MM.1S (cell line): ENCODE data around the gene OR1E1.
"Not testable (repeated sequence)": the region's sequence is repeated elsewhere in the genome, so short reads cannot be mapped to it uniquely, and the experiment has no call there.

Source experiments
- DNase-seq: peaks from one replicate; pipeline ENCODE4 v3.0.0-alpha.2; 2015
- H2AFZ ChIP-seq: fragments of 300-600 bp; sonication (generic); 2 replicates; pipeline ENCODE4 v1.6.0; 2016; ENCODE audit warnings: antibody characterized with exemption, low read length
- H3F3A ChIP-seq: fragments of 300-600 bp; sonication (generic); 2 replicates; pipeline ENCODE4 v1.6.1; 2016; ENCODE audit warnings: mild to moderate bottlenecking, antibody characterized with exemption, low read length, moderate library complexity, mixed read lengths; ENCODE audit not compliant: insufficient read depth
- H3K27ac ChIP-seq: fragments of 300-600 bp; sonication (generic); 2 replicates; pipeline ENCODE4 v1.5.1; 2016; ENCODE audit warnings: mild to moderate bottlenecking, low read length
- H3K27me3 ChIP-seq: fragments of 300-600 bp; sonication (generic); replicated peaks from 2 replicates; pipeline ENCODE4 v1.6.0; 2016; ENCODE audit warnings: low read length; ENCODE audit not compliant: insufficient read depth
- H3K36me3 ChIP-seq: fragments of 300-600 bp; sonication (generic); replicated peaks from 2 replicates; pipeline ENCODE4 v1.6.1; 2016; ENCODE audit warnings: mild to moderate bottlenecking, low read length, mixed read lengths; ENCODE audit not compliant: insufficient read depth
- H3K4me1 ChIP-seq: fragments of 300-600 bp; sonication (generic); 2 replicates; pipeline ENCODE4 v1.6.1; 2016; ENCODE audit warnings: low read length, mixed read lengths
- H3K4me2 ChIP-seq: fragments of 300-600 bp; sonication (generic); 2 replicates; pipeline ENCODE4 v1.6.0; 2016; ENCODE audit warnings: low read depth, low read length
- H3K4me3 ChIP-seq: fragments of 300-600 bp; sonication (generic); 2 replicates; pipeline ENCODE4 v1.5.1; 2016; ENCODE audit warnings: low read length, mixed read lengths
- H3K79me2 ChIP-seq: fragments of 300-600 bp; sonication (generic); 2 replicates; pipeline ENCODE4 v1.6.1; 2016; ENCODE audit warnings: mixed run types, low read length, mixed read lengths
- H3K9ac ChIP-seq: fragments of 300-600 bp; sonication (generic); 2 replicates; pipeline ENCODE4 v1.6.1; 2016; ENCODE audit warnings: low read length, mixed read lengths
- H3K9me2 ChIP-seq: fragments of 300-600 bp; sonication (generic); replicated peaks from 2 replicates; pipeline ENCODE4 v1.6.1; 2016; ENCODE audit warnings: mild to moderate bottlenecking, low read length, mixed read lengths; ENCODE audit not compliant: insufficient read depth
- H3K9me3 ChIP-seq: fragments of 300-600 bp; sonication (generic); replicated peaks from 2 replicates; pipeline ENCODE4 v1.6.1; 2016; ENCODE audit warnings: mild to moderate bottlenecking, low read length, mixed read lengths; ENCODE audit not compliant: insufficient read depth
- H4K20me1 ChIP-seq: fragments of 300-600 bp; sonication (generic); 2 replicates; pipeline ENCODE4 v1.6.1; 2016; ENCODE audit warnings: mild to moderate bottlenecking, low read length, moderate library complexity, mixed read lengths; ENCODE audit not compliant: insufficient read depth
- CTCF ChIP-seq: fragments of 300-600 bp; sonication (generic); IDR thresholded peaks from 2 replicates; pipeline ENCODE4 v1.5.1; 2016; ENCODE audit warnings: antibody characterized with exemption, low read length, mixed read lengths
- EZH2 ChIP-seq: fragments of 300-600 bp; sonication (generic); optimal IDR thresholded peaks from 2 replicates; pipeline ENCODE3; 2017; ENCODE audit warnings: low read depth, mild to moderate bottlenecking, antibody characterized with exemption, low read length, mixed read lengths
- EZH2phosphoT487 ChIP-seq: fragments of 300-600 bp; sonication (generic); IDR thresholded peaks from 2 replicates; pipeline ENCODE4 v1.6.1; 2018; ENCODE audit warnings: antibody characterized with exemption, low read length

The OR1E1 gene

GRCh38 chr17:3438368-3438767 lies 40.2 kb upstream of the OR1E1 start:
- H3K27ac ChIP-seq: no peak overlapping the region
- no peaks in the 10 kb centered on the region for H3K36me3 ChIP-seq
- no peaks in the 10 kb centered on the region for H3K9me3 ChIP-seq
- no peak overlapping the region for H3K9ac ChIP-seq
- no peak overlapping the region for H2AFZ ChIP-seq
- H3F3A ChIP-seq: no peaks in the 10 kb centered on the region
- no peak for DNase-seq
- TF ChIP-seq EZH2 (no peak), CTCF (no peak), EZH2phosphoT487 (no peak)
- H3K4me1 ChIP-seq: no peaks in the 10 kb centered on the region
- H3K4me2 ChIP-seq: no peak overlapping the region
- no peaks in the 10 kb centered on the region for H3K79me2 ChIP-seq
- no peak overlapping the region for H3K4me3 ChIP-seq
- H3K9me2 ChIP-seq: no peaks in the 10 kb centered on the region
- H4K20me1 ChIP-seq: no peaks in the 10 kb centered on the region
- no peaks in the 10 kb centered on the region for H3K27me3 ChIP-seq

GRCh38 chr17:3433741-3434140 lies 35.5 kb upstream of the OR1E1 start, which contains the start of gene OR1E2:
TSS of gene OR1E2 (minus strand) at chr17:3433841. CDS start at chr17:3433841, 0 bp downstream.
- H4K20me1 ChIP-seq: no peaks in the 10 kb centered on the region
- no peaks in the 10 kb centered on the region for H3K9me3 ChIP-seq
- no peak for DNase-seq
- no peak within 1 kb of the TSS for H3K9ac ChIP-seq
- H3K4me3 ChIP-seq: no peak within 1 kb of the TSS
- no peaks in the 10 kb centered on the region for H3K79me2 ChIP-seq
- no peak within 1 kb of the TSS for H2AFZ ChIP-seq
- TF ChIP-seq EZH2phosphoT487 (no peak), CTCF (no peak), EZH2 (no peak)
- H3K9me2 ChIP-seq: no peaks in the 10 kb centered on the region
- no peaks in the 10 kb centered on the region for H3F3A ChIP-seq
- H3K36me3 ChIP-seq: no peaks in the 10 kb centered on the region
- no peaks in the 10 kb centered on the region for H3K4me1 ChIP-seq
- no peaks in the 10 kb centered on the region for H3K27me3 ChIP-seq
- H3K4me2 ChIP-seq: no peak within 1 kb of the TSS
- no peak within 1 kb of the TSS for H3K27ac ChIP-seq

GRCh38 chr17:3433215-3433614 lies 35.0 kb upstream of the OR1E1 start:
- not testable (repeated sequence) for H3K4me1 ChIP-seq, H3F3A ChIP-seq, H2AFZ ChIP-seq, H3K9me3 ChIP-seq, DNase-seq, H3K79me2 ChIP-seq, H3K27ac ChIP-seq, H4K20me1 ChIP-seq, H3K27me3 ChIP-seq, H3K36me3 ChIP-seq, H3K9ac ChIP-seq, H3K9me2 ChIP-seq, H3K4me2 ChIP-seq, H3K4me3 ChIP-seq

- no peak overlapping the region for H3K27ac ChIP-seq
- peak; percentile 17 for DNase-seq
- H4K20me1 ChIP-seq: no peaks in the 10 kb centered on the region
- no peaks in the 10 kb centered on the region for H3K36me3 ChIP-seq
- H3K9me3 ChIP-seq: no peaks in the 10 kb centered on the region
- no peak for TF ChIP-seq CTCF
- no peak for TF ChIP-seq EZH2phosphoT487
- TF ChIP-seq EZH2: no peak
- H3K27me3 ChIP-seq: no peaks in the 10 kb centered on the region
- no peak overlapping the region for H3K4me2 ChIP-seq
- no peak overlapping the region for H3K9ac ChIP-seq
- H3K4me3 ChIP-seq: no peak overlapping the region
- H3K4me1 ChIP-seq: no peaks in the 10 kb centered on the region
- H3F3A ChIP-seq: no peaks in the 10 kb centered on the region
- no peak overlapping the region for H2AFZ ChIP-seq
- H3K9me2 ChIP-seq: no peaks in the 10 kb centered on the region
- H3K79me2 ChIP-seq: no peaks in the 10 kb centered on the region
Measured at GRCh38 chr17:3418222-3418621, 20.0 kb upstream of the OR1E1 start.
